GM18502 (cell line): ENCODE results near the gene VPS13D.
"Not testable (repeated sequence)": the region's sequence is repeated elsewhere in the genome, so short reads cannot be mapped to it uniquely, and the experiment has no call there.

ENCODE experiments used
- ATAC-seq: cut with Tn5 transposase; IDR thresholded peaks from one replicate; pipeline ENCODE4 v1.9.1; 2021; ENCODE audit warnings: mild to moderate bottlenecking; ENCODE audit not compliant: unreplicated experiment, poor library complexity

Gene VPS13D

DNA sequence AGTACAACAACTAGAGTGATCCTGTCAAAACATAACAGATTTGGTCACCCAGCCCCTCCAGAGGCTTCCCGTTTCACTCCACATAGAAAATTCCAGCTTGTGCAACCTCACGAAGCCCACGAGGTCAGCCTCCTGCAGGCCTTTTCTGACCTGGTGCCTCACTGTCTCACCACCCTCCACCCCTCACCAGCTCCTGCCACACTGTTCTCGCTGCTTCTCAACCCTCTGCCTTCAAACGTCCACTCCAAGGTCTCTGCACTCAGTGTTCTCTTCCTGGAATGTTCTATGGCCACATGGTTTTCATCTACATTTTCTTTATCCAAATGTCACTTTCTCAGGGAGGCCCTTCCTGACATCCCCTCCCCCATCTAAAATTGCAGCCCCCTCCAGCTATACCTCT, 209.2 kb downstream of the VPS13D start:
- no peak for ATAC-seq

DNA sequence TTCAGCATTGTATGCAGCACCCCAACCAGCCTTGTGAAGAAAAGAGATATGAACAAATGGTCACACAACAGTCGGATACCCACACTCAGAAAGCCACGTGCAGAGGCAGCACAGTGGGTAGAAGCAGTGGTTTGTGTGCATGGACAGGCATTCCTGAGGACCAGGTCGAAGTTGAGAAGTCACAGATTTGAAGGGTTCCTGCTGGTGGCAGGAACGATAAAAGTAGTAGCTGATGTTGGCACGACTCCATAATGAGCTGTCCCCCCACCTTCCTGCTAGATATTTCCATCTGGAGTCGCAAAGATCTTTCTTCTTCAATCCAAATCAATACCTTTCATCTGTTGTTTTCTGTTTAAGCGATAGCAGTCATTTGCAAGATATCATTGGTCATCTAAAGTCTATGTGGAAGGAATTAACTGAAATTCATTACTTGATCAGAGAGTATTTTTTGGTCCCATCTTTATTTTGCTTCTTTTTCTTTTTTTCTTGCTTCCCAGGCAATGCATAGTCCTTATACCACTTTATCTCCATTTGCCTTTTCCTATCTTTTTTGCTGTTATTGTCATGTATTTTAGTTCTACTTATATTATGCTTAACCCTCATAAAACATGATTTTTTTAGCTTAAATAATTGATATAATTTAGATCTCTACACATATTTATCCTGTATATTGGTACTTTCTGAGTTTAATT, 211.7 kb downstream of the VPS13D start:
- no peak for ATAC-seq

DNA sequence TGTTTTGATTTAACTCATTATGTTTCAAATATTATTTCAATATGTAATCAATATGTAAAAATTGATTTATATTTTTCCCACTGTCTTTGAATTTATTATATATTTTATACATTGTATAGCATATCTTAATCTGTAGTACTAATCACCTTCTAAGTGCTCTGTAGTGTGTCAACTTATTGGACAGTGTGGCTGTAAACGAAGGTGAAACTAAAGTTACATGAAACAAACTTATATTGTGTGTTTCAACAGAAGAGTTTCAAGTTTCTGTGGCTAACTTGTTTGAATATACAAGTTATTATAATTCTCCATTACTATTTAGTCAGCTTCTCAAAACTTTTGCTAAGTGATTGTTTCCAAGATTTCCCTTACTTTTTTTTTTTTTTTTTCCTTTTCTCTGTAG, 212.4 kb downstream of the VPS13D start:
- ATAC-seq = no peak

DNA sequence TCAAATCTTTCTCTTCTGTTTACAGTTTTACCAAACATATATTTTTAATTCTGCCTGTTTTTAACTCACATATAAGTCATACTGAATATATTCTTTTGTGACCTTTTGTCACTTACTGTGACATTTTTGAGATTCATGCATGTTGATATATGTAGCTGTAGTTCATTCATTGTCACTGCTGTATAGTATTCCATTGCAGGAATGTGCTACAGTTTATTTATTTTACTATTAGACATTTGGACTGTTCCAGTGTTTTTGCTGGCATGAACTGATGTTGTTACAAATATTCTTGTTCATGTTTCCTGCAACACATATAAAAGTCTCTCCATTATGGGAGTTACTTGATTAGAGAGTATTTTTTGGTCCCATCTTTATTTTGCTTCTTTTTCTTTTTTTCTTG, 213.3 kb downstream of the VPS13D start:
- no peak for ATAC-seq

DNA sequence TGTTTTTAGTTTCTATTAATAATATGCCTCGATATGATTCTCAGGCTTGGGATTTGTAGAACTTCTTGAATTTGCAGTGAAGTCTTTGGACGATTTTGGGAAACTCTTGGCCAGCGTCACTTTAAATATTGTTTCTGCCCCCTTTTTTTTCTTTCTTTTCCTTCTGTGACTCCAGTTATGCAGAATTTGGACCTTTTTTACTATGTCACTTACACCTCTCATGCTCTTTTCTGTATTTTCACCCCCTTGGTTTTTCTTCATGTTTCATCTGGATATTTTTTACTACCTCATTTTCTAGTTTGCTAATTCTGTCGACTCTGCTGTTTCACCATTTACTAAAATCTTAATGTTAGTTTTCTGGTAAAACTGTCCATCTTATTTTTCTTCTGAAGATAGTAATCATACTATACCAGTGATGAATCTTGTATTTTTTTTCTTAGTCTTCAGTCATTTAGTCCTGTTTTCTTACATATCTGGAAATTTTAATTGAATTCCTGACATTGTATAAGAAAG, 214.6 kb downstream of the VPS13D start:
- ATAC-seq = no peak

DNA sequence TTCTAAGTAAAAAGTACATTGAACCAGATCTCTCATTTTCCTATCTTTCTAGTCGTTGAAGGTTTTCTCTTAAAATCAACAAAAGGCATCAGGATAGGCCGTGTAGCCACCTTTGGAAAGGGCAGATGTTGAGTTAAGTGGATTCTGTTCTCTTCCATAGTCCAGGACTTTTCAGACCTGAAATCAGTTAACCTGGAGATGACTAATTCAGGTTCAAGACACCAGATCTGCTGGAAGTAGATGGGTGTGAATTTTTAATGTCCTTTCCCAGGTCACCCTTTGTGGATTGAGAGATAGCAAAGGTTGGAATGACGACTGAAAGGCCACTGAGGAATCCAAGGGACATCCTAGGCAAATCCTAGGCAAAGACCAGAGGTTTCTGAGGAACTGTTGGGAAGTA, 215.4 kb downstream of the VPS13D start:
- no peak for ATAC-seq

DNA sequence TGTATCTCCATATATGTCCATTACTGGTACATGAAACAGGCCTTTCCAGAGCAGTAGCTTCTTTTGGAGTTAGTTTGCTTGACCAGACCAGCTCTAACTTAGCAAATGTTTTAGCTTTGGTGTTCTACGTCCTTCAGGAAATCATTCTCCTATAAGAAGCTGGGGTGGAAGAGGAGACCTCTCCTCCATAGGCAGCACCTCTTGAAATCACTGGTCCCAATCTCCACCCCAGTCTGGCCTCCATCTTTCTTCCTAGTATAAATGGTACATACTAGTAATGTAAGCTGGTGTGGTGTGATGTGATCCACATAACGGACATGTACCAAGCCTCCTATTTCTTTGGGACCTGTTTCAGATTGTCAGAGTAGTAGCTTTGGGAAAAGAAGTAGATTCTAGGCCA, 216.8 kb downstream of the VPS13D start:
- ATAC-seq = no peak

DNA sequence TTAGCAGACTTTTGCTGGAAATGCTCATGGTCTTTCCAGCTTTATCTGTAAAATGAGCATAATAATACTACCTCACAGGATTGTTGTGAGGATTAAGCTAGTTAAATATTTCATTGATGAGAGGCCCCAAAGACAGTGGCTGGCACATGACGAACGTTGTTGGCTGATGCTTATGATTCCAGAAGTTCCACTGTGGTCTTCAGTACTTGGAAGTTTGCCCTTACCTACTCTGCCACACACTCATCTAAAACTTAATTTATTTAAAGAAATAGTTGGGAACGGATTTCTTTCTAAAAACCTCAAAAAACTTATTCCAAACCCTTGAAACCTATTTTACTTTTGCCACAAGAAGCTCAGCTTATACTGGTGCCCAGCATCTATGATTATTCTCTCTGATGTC, 217.5 kb downstream of the VPS13D start:
- ATAC-seq = no peak

DNA sequence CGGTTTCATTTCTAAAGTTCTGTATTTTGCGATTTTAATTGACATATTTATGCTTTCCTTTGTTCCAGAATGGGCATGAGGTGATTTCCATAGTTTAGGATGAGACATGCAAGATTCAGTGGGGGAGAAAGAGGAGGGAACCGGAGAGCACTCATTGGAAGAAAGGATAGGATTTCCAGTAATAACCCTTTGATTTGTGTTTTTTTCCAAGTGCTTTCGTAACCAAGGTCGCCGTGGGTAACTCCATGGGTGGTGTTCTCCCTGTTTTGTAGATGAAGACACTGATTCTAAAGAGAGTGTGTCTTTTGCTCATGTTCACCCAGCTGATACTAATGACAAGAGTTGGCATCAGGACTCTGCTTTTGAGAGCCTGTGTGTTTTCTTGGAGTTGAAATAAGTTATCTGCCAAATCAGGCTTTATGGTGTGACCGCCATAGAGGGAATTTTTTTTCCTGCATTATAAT, 218.1 kb downstream of the VPS13D start:
- ATAC-seq = no peak

DNA sequence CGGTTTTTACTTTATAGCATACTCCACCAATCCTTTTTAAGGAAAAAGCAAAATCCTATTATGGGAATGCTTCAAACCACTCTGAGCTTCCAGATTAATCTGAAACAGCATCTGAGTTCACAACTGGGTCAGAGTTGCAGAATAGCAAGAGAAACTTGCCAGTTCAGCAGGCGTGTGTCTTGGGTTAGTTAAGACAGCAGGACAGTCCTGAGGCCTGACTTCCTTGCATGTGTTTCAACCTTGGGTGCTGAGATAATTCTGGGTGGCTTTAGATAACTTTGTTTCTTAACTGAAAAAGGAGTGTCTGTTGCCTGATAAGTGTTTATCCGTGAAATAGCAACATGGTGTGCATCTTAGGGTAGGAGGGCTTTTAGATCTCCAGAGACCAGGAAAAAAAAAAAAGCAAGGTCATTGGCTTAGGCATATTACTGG, 218.9 kb downstream of the VPS13D start:
- ATAC-seq = no peak

DNA sequence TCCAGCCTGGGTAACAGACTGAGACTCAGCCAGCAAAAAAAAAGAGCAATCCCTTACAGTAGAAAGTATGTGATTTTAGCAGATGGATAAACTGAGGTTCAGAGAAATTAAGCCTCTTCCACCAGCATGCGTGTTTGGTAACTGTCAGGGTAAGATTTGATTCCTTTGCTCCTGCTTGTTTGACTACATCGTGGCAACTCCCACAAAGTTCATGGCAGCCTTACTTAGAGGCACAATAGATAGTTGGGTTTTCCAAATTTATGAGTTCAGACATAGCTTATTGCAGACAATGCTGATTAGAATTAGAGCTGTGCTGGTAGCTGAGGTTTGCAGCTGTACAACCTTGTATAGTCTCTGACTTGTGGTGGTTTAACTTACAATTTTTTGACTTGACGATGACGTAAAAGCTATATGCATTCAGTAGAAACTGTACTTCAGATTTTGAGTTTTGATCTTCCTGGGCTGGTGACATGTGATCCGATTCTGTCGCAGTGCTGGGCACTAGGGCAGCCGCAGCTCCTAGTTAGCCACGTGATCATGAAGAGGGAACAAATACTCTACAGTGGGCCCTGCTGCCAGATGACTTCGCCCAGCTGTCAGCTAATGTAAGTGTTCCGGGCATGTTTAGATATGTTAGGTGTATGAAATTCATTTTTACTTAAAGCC, 220.4 kb downstream of the VPS13D start:
- no peak for ATAC-seq

DNA sequence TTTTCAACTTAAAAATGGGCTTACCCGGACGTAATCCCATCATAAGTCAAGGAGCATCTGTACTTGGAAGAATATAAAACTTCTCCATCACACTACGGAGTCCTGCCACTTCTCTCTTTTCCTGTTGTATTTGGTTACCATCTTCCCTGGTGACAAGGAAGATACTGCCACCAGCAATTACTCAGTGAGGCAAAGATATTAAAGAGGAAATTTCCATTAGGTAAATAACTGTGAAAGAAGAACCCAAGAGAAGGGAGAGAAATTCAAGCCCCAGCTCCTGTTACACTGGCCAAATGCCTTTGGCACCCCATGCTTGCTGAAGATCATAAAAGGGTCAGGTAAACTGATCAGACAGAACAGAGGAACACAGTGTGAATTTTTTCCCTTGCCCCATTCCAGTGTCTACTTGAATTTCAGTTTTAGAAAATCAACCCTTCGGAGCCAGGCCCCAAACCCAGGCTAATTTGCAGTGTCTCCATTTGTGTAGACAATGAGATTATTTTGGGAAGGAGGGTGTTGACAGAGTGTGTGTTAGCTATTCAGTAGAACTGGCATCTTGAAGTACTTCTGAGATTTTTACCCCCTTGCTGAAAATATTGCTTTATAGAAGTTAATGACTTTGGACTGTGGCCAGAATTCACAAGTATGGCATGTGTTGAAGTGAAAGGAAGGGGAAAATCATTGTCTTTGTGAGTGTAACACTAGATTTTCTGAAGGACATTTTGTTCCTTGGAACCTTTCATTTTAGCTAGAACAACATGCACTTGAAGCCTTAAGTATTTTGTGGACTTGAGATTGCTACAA, 221.1 kb downstream of the VPS13D start:
- no peak for ATAC-seq

DNA sequence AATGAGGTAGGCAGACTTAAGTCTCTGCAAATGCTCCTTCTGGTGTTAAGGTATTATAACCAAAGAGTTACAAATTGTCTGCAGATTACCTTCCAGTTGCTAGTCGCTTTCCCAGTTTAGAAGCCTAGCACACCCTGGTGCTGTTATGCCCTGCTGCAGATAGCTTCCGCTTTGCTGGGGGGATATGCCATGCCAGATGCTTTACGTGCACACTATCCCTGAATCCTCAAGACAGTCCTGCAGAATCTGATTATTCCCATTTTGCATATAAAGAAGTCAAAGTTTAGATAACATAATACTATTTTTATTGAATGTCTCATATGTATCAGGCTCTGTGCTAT, 221.7 kb downstream of the VPS13D start:
- ATAC-seq = no peak

DNA sequence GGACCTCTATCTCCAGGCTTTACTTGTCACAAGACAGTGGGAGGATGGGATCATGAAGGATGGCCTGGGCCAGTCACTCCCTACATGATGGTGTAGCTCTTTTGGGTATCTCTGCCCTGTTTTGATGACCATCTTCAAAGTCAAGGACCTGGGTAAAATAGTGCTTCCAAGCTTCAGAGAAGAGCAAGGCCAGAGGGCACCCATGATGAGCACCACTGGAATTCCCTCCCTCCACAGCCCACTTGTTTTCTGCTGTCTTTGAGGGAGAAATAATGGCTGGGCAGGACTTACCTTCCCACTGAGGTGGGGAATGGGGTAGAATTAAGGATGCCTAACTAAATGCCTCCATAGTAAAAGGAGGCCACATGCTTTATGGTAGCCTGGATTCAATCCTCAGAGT, 222.4 kb downstream of the VPS13D start:
- ATAC-seq = no peak

DNA sequence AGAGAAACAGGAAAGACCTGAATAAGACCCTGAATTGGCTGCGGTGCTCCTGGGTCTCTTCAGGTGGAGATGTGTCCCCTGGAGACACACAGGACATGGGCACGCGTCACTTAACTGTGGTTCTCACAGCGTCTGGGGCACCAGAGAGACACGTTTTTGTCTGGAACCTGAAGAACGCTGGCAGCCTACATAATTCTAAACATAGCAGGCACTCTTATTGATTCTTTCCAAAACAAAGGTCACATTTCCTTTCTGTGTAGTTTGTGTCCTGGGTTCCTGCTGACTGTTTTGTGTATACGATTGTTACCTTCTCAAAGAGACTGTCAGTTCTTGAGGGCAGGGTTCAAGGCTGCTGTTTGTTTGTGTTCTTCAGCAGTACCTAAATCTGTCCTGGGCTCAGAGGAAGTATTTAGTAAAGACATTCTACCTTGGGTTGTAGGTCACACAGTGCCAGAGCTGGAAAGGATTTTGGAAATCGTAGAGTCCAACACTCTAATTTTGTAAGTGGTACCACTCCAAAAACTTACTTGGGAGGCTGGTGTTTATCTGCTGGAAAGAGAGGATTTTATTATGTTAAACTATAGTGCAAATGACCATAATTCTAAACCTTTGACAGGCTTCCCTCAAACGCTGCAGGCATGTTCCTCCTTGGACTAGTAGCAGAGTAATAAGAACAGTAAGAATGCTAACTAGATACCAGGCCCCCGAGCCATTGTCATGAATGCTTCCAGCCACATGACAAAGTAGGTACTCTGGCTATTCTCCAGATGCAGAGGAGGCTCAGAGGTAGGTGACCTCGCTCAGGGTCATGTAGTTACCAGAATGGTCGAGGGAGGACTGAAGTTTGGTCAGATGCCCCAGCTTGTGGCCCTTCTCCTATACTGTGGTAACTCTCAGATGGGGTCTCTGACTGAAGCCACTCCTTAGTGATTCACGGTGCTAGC, 223.8 kb downstream of the VPS13D start:
- ATAC-seq = no peak

DNA sequence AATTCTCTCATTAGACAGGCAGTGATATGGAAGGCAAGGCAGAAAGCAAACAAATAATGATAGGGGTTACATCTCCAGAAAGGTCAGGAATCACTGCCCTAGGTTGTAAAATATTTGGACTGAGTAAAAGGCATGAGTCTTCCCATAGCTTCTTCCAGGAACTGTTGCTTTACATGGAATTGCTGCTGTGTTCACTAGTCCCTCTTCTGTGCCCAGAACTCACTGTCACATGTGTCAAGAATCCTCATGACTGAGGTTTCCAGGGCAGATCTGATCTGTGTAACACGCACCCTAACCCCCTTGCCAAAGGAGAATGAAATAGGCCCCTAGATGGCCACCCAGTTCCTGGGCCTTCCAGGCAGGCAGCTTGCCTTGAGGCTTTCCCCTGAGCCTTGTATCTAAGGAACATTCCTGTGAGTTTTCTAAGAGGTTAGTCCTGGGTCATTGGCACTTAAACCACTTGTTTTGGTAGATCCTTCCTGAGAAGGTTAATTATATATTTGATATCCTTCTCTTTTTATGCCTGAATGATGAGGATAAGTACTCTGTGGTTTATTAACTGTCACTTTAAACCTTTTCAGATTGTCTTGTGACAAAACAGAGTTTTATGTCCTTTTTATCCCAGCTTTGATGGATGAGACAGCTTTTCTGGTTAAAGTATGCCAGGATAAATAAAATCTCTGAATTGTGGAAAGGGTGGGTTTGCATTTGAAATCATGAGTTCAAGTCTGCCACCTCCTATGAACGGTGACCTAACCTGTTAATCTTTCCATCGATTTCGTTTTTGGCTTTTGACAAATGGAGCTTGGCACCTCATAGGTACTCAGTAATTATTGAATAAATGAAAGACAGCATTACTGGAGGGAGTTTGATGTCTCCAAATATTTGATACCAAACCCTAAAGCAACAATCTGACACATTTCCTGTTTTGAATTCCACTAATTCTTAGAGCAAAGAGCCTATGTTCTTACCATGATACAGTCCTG, 224.9 kb downstream of the VPS13D start:
- ATAC-seq = no peak

DNA sequence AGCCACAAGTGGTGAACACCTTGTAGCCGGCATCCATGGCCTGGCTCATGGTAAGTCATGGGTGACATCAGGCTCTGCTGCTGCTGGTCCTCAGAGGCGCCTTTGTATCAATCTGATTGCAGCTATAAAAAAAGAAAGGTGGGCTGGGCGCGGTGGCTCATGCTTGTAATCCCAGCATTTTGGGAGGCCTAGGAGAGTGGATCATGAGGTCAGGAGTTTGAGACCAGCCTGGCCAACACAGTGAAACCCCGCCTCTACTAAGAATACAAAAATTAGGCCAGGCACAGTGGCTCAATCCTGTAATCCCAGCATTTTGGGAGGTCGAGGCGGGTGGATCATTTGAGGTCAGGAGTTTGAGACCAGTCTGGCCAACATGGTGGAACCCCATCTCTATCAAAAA, 226.3 kb downstream of the VPS13D start:
- not testable (repeated sequence) for ATAC-seq

DNA sequence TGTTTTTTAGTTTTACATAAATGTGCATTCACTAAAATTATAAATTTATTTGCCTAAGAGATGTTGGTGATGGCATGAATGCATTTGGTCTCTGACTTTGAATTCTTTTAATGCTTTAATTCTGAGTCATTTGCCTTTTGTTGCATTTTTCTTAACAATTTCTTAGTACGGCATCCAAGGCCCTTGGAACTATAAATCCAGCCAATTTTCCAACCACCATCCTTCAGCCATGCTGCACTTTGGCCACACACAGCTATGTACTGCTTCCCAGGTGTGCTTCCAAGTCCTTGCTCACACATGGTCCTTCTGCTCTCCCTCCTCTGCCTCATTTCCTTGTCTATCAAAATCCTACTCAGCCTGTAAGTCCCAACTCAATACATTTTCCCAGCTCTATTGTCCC, 227.1 kb downstream of the VPS13D start:
- ATAC-seq = no peak

DNA sequence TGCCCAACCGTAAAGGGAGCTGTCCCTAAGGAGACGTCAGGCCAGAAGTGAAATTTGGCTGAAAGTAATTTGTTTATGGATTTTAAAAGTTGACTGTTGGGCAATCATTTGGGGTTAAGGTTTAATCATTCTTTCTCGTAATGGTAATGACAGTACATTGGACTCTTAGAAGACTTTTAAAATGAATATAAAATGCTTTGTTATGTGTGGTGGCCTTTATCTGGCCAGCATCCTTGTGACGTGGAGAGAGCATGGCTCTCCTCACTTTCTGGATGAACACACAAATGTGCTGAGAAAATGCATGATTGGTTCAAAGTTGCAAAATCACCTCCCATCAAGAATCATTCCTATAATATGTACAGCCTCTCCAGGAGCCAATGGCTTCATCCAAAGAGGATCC, 227.9 kb downstream of the VPS13D start:
- no peak for ATAC-seq
